HUES64 (cell line): ENCODE results near the gene ROGDI.
A peak's percentile ranks its signal among the peaks of the same experiment; 100 is the strongest.

Source experiments
- H3K27ac ChIP-seq: 2 replicates; pipeline ENCODE4 v1.7.0; 2013; ENCODE audit warnings: low read depth, low read length, inconsistent platforms
- H3K27me3 ChIP-seq: 2 replicates; pipeline ENCODE4 v1.6.1; 2013; ENCODE audit warnings: mild to moderate bottlenecking, low read length; ENCODE audit not compliant: insufficient read depth
- H3K36me3 ChIP-seq: 2 replicates; pipeline ENCODE4 v1.6.1; 2013; ENCODE audit warnings: mild to moderate bottlenecking, low read length; ENCODE audit not compliant: insufficient read depth
- H3K4me1 ChIP-seq: 2 replicates; pipeline ENCODE4 v1.6.1; 2013; ENCODE audit warnings: mild to moderate bottlenecking, low read length, moderate library complexity; ENCODE audit not compliant: insufficient read depth
- H3K4me3 ChIP-seq: 2 replicates; pipeline ENCODE4 v1.5.1; 2013; ENCODE audit warnings: mild to moderate bottlenecking, low read length, moderate library complexity
- H3K9ac ChIP-seq: 2 replicates; pipeline ENCODE4 v1.6.1; 2013; ENCODE audit warnings: mild to moderate bottlenecking, low read depth, low read length
- H3K9me3 ChIP-seq: 2 replicates; pipeline ENCODE4 v1.6.1; 2013; ENCODE audit warnings: low read depth, low read length; ENCODE audit not compliant: insufficient read depth
- WGBS: fragments of 150-250, 120-280 bp; methylation state at CpG from one replicate; pipeline ENCODE4 v1.1.7; 2013; ENCODE audit warnings: missing lambda C conversion rate; 5-methylcytosine and 5-hydroxymethylcytosine counted together

Gene ROGDI

GRCh38 chr16:4777339-4778049 is 24.9 kb downstream of the ROGDI start:
- H3K9ac ChIP-seq = no peak overlapping the region
- WGBS = 89% methylated on average over 17 of the region's 17 CpGs
- no peaks in the 10 kb centered on the region for H3K36me3 ChIP-seq
- H3K4me1 ChIP-seq = no peaks in the 10 kb centered on the region
- no peaks in the 10 kb centered on the region for H3K27me3 ChIP-seq
- no peak overlapping the region for H3K27ac ChIP-seq
- no peaks in the 10 kb centered on the region; the same call in 1 of the 2 replicates for H3K9me3 ChIP-seq
- no peak overlapping the region for H3K4me3 ChIP-seq

- no peaks in the 10 kb centered on the region for H3K4me1 ChIP-seq
- no peaks in the 10 kb centered on the region; the same call in 1 of the 2 replicates for H3K9me3 ChIP-seq
- no peak overlapping the region for H3K9ac ChIP-seq
- H3K36me3 ChIP-seq = no peaks in the 10 kb centered on the region
- no peak overlapping the region for H3K4me3 ChIP-seq
- H3K27ac ChIP-seq = no peak overlapping the region
- 98% methylated on average over 2 of the region's 2 CpGs for WGBS
- H3K27me3 ChIP-seq = no peaks in the 10 kb centered on the region
Observed at GRCh38 chr16:4776141-4776705, 26.2 kb downstream of the ROGDI start.

- H3K36me3 ChIP-seq = no peaks in the 10 kb centered on the region
- no peak overlapping the region for H3K4me3 ChIP-seq
- 93% methylated on average over 13 of the region's 13 CpGs for WGBS
- H3K27ac ChIP-seq = no peak overlapping the region
- no peaks in the 10 kb centered on the region for H3K4me1 ChIP-seq
- no peaks in the 10 kb centered on the region; the same call in 1 of the 2 replicates for H3K9me3 ChIP-seq
- no peak overlapping the region for H3K9ac ChIP-seq
- no peaks in the 10 kb centered on the region for H3K27me3 ChIP-seq
Observed at GRCh38 chr16:4775005-4775404, 27.4 kb downstream of the ROGDI start.

DNA sequence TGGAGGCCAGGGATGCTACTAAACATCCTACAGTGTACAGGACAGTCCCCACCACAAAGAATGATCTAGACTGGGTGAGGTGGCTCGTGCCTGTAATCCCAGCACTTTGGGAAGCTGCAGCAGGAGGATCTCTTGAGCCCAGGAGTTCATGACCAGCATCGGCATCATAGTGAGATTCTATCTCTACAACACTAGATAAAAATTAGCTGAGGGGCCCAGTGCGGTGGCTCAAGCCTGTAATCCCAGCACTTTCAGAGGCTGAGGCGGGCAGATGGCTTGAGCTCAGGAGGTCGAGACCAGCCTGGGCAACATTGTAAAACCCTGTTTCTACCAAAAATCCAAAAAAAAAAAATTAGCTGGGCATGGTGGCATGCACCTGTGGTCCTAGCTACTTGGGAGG is 30.1 kb downstream of the ROGDI start:
- Histone ChIP-seq H3K4me3 (no peak overlapping the region), H3K9me3 (no peaks in the 10 kb centered on the region; the same call in 1 of the 2 replicates), H3K36me3 (no peaks in the 10 kb centered on the region), H3K27ac (no peak overlapping the region), H3K9ac (no peak overlapping the region), H3K4me1 (no peaks in the 10 kb centered on the region), H3K27me3 (no peaks in the 10 kb centered on the region)
- 90% methylated on average over 5 of the region's 5 CpGs for WGBS

DNA sequence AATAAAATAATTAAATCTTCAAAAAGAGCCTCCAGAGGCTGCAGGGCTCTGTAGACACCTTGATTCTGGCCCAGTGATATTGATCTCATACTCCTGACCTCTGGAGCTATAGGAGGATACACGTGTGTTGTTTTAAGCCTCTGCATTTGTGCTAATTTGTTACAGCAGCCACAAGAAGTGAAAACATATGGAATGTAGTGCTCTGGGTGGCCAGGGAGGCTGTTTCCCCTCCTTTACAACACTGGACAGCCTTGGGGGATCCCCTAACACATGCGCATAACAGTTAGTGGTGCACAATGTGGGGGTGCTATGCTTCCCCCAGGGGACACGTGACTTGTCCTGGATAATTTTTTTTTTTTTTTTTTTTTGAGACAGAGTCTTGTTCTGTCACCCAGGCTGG is 30.8 kb downstream of the ROGDI start:
- Histone ChIP-seq H3K36me3 (no peaks in the 10 kb centered on the region), H3K9me3 (no peaks in the 10 kb centered on the region; the same call in 1 of the 2 replicates), H3K4me1 (no peaks in the 10 kb centered on the region), H3K27me3 (no peaks in the 10 kb centered on the region), H3K9ac (no peak overlapping the region), H3K27ac (no peak overlapping the region), H3K4me3 (no peak overlapping the region)
- WGBS = 83% methylated on average over 3 of the region's 3 CpGs

- no peaks in the 10 kb centered on the region for H3K9me3 ChIP-seq
- WGBS = 88% methylated on average over 7 of the region's 7 CpGs
- peak overlapping the region; percentile 64 for H3K4me3 ChIP-seq
- peaks cover 11% of the 10 kb centered on the region for H3K36me3 ChIP-seq
- H3K27me3 ChIP-seq = no peaks in the 10 kb centered on the region
- no peaks in the 10 kb centered on the region for H3K4me1 ChIP-seq
- peak overlapping the region; percentile 62; the same call in 1 of the 2 replicates for H3K9ac ChIP-seq
- H3K27ac ChIP-seq = no peak overlapping the region
Observed at GRCh38 chr16:4769306-4769638, 33.2 kb downstream of the ROGDI start.

- no peaks in the 10 kb centered on the region for H3K27me3 ChIP-seq
- H3K9ac ChIP-seq = peak overlapping the region; percentile 64
- no peaks in the 10 kb centered on the region for H3K4me1 ChIP-seq
- peak overlapping the region; percentile 37 for H3K27ac ChIP-seq
- H3K36me3 ChIP-seq = peaks cover 17% of the 10 kb centered on the region
- H3K9me3 ChIP-seq = no peaks in the 10 kb centered on the region
- 6% methylated on average over 48 of the region's 48 CpGs for WGBS
- peak overlapping the region; percentile 64 for H3K4me3 ChIP-seq
Observed at GRCh38 chr16:4768549-4769305, 33.7 kb downstream of the ROGDI start.

DNA sequence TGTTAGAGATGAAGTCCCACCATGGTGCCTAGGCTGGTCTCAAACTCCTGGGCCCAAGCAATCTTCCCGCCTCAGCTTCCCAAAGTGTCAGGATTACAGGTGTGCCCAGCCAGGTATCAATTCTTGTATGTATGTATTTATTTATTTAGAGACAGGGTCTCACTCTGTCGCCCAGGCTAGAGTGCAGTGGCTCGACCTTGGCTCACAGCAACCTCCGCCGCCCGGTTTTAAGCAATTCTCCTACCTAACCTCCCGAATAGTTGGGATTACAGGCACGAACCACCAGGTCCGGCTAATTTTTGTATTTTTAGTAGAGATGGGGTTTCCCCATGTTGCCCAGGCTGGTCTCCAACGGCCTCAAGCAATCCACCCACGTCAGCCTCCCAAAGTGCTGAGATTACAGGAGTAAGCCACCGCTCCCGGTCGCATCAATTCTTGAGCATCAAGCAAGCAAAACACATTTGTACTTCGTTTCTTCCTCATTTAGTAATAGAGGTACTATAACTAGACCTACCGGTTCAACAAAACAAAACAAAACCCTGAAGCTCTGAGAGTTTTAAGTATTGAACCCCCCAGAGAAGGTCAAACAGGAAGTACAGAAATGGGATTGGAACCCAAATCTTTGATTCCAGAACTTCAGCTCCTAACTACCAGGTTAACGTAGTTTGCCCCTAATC is 34.4 kb downstream of the ROGDI start:
- no peaks in the 10 kb centered on the region for H3K9me3 ChIP-seq
- H3K4me1 ChIP-seq = no peaks in the 10 kb centered on the region
- H3K4me3 ChIP-seq = peak overlapping the region; percentile 64
- no peaks in the 10 kb centered on the region for H3K27me3 ChIP-seq
- H3K9ac ChIP-seq = peak overlapping the region; percentile 64
- peaks cover 23% of the 10 kb centered on the region for H3K36me3 ChIP-seq
- WGBS = 83% methylated on average over 17 of the region's 17 CpGs
- H3K27ac ChIP-seq = peak overlapping the region; percentile 37

- H3K4me1 ChIP-seq = no peaks in the 10 kb centered on the region
- 9% methylated on average over 72 of the region's 72 CpGs for WGBS
- H3K4me3 ChIP-seq = peak within 1 kb of the TSS; percentile 74
- no peaks in the 10 kb centered on the region for H3K27me3 ChIP-seq
- peak within 1 kb of the TSS; percentile 77; the same call in 1 of the 2 replicates for H3K27ac ChIP-seq
- H3K9ac ChIP-seq = peak within 1 kb of the TSS; percentile 86
- no peaks in the 10 kb centered on the region for H3K9me3 ChIP-seq
- H3K36me3 ChIP-seq = peaks cover 31% of the 10 kb centered on the region
Observed at GRCh38 chr16:4766875-4767628, 35.4 kb downstream of the ROGDI start, which contains the start of gene ZNF500. Gene ZNF500 (minus strand): TSS chr16:4767162. CDS start chr16:4765978, 1,184 bp downstream.
